HL-60 (cell line): ENCODE results near the gene SERINC1.

Source experiments
- DNase-seq, 2 experiments: peaks; one replicate each; pipeline ENCODE4 v3.0.0-alpha.2; 2010 to 2020; ENCODE audit warnings: low read depth in 1 of 2, low spot score in 1 of 2
- H3K27ac ChIP-seq: fragments of 250-450 bp; sonication (Bioruptor Pico); replicated peaks from 2 replicates; pipeline ENCODE4 v1.5.1; 2020; ENCODE audit warnings: mild to moderate bottlenecking, moderate library complexity
- H3K27me3 ChIP-seq: fragments of 250-450 bp; sonication (Bioruptor Pico); 2 replicates; pipeline ENCODE4 v1.5.1; 2021; ENCODE audit warnings: mild to moderate bottlenecking, moderate library complexity; ENCODE audit not compliant: insufficient read depth, poor library complexity, severe bottlenecking
- H3K4me3 ChIP-seq: replicated peaks from 2 replicates; pipeline ENCODE4 v1.5.1; 2011; ENCODE audit warnings: mild to moderate bottlenecking, control low read depth, low read length; ENCODE audit not compliant: insufficient read depth
- GABPA ChIP-seq: IDR thresholded peaks from 2 replicates; pipeline ENCODE4 v1.6.1; 2012; ENCODE audit warnings: low read depth
- POLR2AphosphoS5 ChIP-seq: IDR thresholded peaks from 2 replicates; pipeline ENCODE4 v1.6.1; 2012; ENCODE audit warnings: low read depth
- SPI1 ChIP-seq: IDR thresholded peaks from 2 replicates; pipeline ENCODE4 v1.6.1; 2012; ENCODE audit warnings: low read depth, mild to moderate bottlenecking, borderline replicate concordance
- TF ChIP-seq, protein P1 (sequence below): IDR thresholded peaks from one replicate; pipeline ENCODE4 v1.5.1; 2011; ENCODE audit warnings: low read length, control low read depth, inconsistent platforms; ENCODE audit not compliant: insufficient read depth
- TF ChIP-seq, protein P2 (sequence below): IDR thresholded peaks from 2 replicates; pipeline ENCODE4 v1.6.1; 2012; ENCODE audit warnings: low read depth; ENCODE audit not compliant: insufficient replicate concordance

Gene SERINC1

DNA sequence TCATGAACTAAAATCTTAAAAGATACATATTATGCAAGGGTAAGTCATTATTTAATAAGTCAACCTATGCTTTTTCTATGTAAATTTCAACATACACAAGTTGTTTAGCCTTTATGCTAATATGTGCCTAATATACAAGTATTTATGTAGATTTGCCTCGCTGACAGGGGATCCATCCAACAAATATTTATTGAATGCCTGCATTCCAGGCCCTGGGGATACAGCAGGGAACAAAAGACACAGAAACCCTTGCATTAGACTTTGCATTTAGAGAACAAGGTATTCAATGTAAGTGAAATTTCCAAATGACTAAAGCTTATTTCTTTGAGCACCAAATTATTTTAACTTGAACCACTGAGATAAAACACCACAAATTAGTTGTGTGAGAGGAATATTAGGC, 19.1 kb downstream of the SERINC1 start:
- no peaks in the 10 kb centered on the region for H3K27me3 ChIP-seq
- no peak overlapping the region for H3K27ac ChIP-seq
- H3K4me3 ChIP-seq, result no peak overlapping the region
- TF ChIP-seq, protein P1, sequence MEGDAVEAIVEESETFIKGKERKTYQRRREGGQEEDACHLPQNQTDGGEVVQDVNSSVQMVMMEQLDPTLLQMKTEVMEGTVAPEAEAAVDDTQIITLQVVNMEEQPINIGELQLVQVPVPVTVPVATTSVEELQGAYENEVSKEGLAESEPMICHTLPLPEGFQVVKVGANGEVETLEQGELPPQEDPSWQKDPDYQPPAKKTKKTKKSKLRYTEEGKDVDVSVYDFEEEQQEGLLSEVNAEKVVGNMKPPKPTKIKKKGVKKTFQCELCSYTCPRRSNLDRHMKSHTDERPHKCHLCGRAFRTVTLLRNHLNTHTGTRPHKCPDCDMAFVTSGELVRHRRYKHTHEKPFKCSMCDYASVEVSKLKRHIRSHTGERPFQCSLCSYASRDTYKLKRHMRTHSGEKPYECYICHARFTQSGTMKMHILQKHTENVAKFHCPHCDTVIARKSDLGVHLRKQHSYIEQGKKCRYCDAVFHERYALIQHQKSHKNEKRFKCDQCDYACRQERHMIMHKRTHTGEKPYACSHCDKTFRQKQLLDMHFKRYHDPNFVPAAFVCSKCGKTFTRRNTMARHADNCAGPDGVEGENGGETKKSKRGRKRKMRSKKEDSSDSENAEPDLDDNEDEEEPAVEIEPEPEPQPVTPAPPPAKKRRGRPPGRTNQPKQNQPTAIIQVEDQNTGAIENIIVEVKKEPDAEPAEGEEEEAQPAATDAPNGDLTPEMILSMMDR, result no peak
- no peak for TF ChIP-seq GABPA
- TF ChIP-seq, protein P2, sequence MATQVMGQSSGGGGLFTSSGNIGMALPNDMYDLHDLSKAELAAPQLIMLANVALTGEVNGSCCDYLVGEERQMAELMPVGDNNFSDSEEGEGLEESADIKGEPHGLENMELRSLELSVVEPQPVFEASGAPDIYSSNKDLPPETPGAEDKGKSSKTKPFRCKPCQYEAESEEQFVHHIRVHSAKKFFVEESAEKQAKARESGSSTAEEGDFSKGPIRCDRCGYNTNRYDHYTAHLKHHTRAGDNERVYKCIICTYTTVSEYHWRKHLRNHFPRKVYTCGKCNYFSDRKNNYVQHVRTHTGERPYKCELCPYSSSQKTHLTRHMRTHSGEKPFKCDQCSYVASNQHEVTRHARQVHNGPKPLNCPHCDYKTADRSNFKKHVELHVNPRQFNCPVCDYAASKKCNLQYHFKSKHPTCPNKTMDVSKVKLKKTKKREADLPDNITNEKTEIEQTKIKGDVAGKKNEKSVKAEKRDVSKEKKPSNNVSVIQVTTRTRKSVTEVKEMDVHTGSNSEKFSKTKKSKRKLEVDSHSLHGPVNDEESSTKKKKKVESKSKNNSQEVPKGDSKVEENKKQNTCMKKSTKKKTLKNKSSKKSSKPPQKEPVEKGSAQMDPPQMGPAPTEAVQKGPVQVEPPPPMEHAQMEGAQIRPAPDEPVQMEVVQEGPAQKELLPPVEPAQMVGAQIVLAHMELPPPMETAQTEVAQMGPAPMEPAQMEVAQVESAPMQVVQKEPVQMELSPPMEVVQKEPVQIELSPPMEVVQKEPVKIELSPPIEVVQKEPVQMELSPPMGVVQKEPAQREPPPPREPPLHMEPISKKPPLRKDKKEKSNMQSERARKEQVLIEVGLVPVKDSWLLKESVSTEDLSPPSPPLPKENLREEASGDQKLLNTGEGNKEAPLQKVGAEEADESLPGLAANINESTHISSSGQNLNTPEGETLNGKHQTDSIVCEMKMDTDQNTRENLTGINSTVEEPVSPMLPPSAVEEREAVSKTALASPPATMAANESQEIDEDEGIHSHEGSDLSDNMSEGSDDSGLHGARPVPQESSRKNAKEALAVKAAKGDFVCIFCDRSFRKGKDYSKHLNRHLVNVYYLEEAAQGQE, result no peak
- no peak for TF ChIP-seq POLR2AphosphoS5
- TF ChIP-seq SPI1, result no peak
- DNase-seq, result no peak

DNA sequence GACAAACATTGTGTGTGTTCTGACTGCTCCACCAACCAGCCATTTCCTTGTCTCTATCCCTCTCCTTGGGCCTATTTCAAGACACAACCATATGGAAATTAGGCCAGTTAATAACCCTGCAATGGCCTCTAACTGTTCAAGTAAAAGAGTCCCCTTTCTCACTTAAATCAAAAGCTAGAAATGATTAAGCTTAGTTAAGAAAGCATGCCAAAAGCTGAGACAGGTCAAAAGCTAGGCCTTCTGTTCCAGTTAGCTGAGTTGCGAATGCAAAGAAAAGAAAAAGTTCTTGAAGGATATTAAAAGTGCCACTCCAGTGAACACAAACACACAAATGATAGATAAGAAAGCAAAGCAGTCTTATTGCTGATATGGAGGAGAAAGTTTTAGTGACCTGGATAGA, 22.5 kb downstream of the SERINC1 start:
- TF ChIP-seq SPI1 (no peak), GABPA (no peak), POLR2AphosphoS5 (no peak)
- TF ChIP-seq, protein P1, result no peak
- TF ChIP-seq, protein P2, result no peak
- DNase-seq, result no peak
- no peak overlapping the region for H3K27ac ChIP-seq
- H3K4me3 ChIP-seq, result no peak overlapping the region
- H3K27me3 ChIP-seq, result no peaks in the 10 kb centered on the region

DNA sequence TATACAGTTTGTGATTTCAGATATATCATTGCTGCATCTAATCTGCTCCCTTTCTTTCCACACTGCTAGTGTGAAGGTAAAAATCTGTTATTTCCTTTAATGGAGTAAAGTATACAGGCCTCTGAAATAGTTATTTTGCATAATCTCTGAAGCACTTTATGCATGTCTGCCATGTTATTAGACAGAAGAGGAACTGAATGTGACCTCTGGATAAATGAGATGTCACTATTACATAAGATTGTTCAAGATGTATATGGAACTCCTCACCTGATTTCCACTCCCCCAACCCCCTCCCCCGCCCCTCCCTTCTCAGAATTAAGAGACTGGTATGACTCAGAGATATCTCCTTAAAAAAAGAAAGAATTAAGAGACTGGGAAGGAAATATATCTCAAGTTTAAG, 26.3 kb downstream of the SERINC1 start:
- TF ChIP-seq, protein P2, result no peak
- TF ChIP-seq GABPA (no peak), POLR2AphosphoS5 (no peak), SPI1 (no peak)
- TF ChIP-seq, protein P1, result no peak
- Histone ChIP-seq H3K27me3 (no peaks in the 10 kb centered on the region), H3K4me3 (no peak overlapping the region), H3K27ac (no peak overlapping the region)
- DNase-seq, result peak in 1 of 2 experiments; percentile 36
